22Rv1 (cell line): ENCODE data around the gene GUCD1.

ENCODE experiments used
- H3K27ac ChIP-seq: fragments of 450-650 bp; 2 replicates; pipeline ENCODE4 v1.5.1; 2017
- ZFX ChIP-seq: fragments of 450-650 bp; IDR thresholded peaks from 2 replicates; pipeline ENCODE4 v1.6.1; 2017; ENCODE audit warnings: antibody characterized with exemption, borderline replicate concordance
- TF ChIP-seq, protein P1 (sequence below): fragments of 450-650 bp; IDR thresholded peaks from 2 replicates; pipeline ENCODE4 v1.5.1; 2017; ENCODE audit warnings: mild to moderate bottlenecking

GUCD1 gene

DNA sequence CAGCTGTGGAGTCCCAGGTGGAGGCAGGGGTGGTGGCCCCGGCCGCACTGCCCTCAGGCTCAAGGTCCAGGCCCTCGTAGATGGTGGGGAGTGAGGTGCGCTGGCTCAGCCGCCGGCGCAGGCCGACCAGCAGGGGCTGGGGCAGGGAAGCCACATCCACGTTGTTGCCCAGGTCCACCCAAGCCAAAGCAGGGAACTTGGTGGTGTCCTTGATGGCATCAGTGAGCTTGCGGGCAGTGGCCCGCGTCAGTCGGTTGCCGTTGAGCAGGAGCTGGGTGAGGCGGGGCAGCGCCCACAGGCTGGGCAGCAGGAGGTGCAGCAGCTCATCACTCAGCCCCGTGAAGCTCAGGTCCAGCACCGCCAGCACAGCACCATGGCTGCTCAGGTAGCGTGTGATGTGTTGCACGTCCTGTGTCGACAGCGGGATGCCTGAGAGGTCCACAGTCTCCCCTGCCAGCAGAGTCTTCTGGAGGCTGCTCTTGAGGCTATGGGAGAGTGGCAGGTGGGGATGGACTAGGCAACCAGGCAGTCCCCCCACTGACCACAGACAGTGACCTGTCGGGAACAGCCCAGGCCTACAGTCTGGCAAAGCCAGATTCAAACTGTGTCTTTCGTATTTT lies 31.1 kb upstream of the GUCD1 start:
- TF ChIP-seq, protein P1, sequence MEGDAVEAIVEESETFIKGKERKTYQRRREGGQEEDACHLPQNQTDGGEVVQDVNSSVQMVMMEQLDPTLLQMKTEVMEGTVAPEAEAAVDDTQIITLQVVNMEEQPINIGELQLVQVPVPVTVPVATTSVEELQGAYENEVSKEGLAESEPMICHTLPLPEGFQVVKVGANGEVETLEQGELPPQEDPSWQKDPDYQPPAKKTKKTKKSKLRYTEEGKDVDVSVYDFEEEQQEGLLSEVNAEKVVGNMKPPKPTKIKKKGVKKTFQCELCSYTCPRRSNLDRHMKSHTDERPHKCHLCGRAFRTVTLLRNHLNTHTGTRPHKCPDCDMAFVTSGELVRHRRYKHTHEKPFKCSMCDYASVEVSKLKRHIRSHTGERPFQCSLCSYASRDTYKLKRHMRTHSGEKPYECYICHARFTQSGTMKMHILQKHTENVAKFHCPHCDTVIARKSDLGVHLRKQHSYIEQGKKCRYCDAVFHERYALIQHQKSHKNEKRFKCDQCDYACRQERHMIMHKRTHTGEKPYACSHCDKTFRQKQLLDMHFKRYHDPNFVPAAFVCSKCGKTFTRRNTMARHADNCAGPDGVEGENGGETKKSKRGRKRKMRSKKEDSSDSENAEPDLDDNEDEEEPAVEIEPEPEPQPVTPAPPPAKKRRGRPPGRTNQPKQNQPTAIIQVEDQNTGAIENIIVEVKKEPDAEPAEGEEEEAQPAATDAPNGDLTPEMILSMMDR: no peak
- no peak for TF ChIP-seq ZFX
- no peak overlapping the region for H3K27ac ChIP-seq

DNA sequence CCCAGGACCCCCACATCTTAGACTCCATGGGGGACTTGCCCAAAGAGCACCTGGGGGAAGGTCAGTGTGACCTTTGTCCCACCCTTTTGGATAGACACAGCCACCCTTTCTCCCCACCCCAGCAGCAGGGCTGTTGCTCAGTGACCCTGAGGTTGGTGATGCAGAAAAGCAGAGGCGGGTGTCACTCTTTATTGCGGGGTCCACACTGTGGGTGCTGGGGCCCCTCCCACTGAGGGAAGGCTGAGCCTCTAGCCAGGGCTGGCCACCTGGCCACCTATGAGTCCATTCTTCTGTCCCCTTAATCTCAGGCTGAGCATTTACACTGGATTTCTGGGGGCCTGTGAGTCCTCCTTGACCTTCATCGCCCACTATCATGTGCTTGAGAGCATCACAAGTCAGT lies 30.5 kb upstream of the GUCD1 start:
- H3K27ac ChIP-seq: no peak overlapping the region
- no peak for TF ChIP-seq ZFX
- TF ChIP-seq, protein P1: no peak

DNA sequence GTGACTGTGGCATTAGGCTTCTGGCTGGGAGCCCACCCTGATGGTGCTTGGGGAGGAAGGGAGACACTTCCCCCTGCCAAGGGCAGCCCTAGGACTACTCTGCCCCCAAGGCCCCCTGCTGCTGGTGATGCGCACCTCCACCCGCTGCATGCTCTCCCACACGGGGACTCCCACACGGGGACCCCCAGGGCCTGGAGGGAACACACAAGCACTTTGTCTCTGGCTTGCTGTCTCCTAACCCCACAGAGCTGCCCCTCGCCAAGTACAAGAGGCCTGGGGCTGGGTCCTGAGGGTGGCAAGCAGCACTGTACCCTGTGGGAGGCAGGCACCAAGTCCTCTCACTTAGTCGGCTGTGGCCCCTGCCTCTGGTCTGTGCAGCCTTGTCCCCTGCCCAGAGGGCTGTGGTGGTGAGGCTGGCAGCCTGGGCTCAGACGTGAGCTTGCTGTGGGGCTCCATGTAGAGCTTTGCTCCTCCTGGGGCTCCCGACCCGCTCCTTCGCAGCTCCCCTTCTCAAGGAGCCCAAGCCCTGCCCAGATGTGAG lies 30.0 kb upstream of the GUCD1 start:
- TF ChIP-seq ZFX: no peak
- TF ChIP-seq, protein P1: no peak
- peak overlapping the region; percentile 27; the same call in 1 of the 2 replicates for H3K27ac ChIP-seq

DNA sequence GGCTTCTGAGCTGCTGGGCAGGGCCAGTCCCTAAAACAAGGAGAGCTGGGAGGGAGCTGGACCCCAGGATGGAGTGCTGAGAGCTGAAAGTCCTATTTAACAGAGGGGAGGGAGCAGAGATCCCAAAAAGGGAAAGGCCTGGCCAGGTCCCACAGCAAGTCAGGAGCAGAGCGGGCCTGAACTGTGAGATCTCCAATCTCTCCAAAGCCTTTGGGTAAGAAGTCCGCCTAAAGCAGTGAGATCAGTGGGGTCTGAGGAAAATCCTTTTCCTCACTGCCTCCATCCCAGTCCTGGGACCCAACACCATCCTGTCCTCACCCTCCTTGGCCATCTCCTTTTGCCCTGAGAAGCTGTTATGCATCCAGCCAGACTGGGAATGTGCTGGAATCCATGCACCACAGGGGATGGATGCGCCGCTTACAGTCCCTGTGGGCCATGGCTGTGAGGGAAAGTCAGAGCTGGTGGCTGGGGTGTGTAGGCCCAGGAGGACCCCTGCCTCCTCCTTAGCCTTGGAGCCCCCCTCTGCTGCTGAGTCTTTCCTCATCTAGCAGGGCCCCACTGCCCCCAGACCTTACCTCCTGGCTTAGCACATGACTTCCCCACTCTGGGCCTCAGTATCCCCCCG lies 29.3 kb upstream of the GUCD1 start:
- H3K27ac ChIP-seq: peak overlapping the region; percentile 27; the same call in 1 of the 2 replicates
- no peak for TF ChIP-seq ZFX
- TF ChIP-seq, protein P1: no peak

DNA sequence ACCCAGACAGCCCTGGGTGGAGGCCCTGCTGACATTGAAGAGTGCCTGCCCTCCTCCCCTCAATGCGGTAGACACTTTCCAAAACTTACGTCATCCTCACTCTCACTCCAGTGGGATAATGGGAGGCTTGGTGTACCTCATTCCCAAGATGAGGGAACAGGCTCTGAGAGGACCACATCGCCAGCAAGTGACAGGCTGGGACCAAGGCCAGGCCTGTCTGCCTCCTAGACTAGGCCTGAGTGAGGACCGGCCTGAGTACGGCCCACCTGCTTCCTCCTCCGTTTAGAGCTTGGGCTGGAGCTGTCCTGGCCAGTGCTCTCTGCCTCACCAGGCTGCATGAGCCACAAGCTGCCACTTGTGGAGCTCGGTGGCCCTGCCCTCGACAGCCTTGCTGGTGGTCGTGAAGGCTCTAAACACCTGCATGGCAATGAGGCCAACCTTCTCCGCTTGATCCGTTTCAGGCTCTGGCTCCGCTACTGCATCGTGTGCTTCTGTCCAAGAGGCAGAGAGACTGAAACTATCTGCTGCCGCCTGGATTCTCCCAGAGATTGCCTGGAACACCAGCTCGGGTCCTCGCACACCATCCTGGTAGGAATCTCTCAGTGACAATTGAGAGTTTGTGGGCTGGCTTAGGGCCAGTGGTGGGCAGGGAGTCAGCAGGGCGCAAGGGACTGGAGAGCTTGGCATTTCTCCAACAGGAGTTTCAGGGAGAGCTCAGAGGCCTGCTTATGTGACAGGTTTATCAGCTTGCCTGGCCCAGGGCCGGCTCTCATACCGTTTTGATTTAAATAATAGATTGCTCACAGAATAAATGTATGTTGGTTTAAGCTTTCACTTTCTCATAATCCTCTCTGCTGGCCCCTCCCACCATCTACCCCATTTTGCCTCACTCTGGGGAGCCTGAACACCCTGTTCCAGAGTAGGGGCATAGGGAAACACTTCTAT lies 28.6 kb upstream of the GUCD1 start:
- TF ChIP-seq, protein P1: no peak
- TF ChIP-seq ZFX: no peak
- H3K27ac ChIP-seq: peak overlapping the region; percentile 27; the same call in 1 of the 2 replicates

DNA sequence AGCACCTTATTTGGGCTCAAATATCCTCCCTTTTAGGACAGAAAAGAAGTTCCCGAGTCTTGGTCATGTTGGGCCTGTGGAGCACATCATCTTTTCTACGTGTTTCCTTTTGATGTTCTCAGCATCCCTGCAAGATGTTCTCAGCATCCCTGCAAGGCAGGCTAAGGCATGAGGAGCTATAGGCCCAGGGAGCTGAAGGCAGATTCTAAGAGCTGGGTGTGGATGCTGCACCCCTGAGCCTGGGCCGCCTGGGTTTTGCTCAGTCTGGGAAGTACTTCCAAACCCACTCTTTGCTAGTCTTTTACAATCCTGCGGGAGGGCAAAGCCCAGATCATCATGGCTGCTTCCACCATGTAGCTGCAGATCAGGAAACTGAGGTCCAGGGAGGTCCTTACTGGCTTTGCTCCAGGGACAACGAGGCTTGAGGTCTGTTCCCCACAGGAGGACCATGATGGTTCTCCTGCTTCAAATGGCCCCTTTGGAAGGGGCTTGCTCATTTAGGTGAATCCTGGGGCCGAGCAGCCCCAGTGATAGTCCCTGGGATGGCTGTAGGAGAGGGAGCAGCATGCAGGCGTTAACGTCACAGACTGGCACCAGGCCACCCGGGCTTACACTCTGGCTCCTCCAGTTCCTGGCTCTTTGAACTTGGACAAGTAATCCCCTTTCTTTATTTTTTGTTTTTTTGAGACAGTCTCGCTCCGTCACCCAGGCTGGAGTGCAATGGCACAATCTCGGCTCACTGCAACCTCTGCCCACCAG lies 27.3 kb upstream of the GUCD1 start:
- H3K27ac ChIP-seq: no peak overlapping the region
- TF ChIP-seq, protein P1: no peak
